ENCODE results near the gene DCDC1.

- TF ChIP-seq CTCF (IDR thresholded peaks at IDR 0.05; ENCODE audit: low read depth, low read length) (no peak), EZH2phosphoT487 (IDR thresholded peaks at IDR 0.05; ENCODE audit: low read depth) (no peak)
These were observed 18.4 kb downstream of the DCDC1 start for GRCh38 chr11:31351168-31351567.
